Fibroblast of the aortic adventitia (primary cell): ENCODE measurements around the gene COMTD1. TPM values are rescaled to one million over a fixed set of nuclear protein-coding genes. Genes with fewer than 3 reads are reported as not detected.

ENCODE experiments used
- DNase-seq: peaks from one replicate; pipeline ENCODE4 v3.0.0-alpha.2; 2010; ENCODE audit warnings: low read depth
- H3K4me3 ChIP-seq: 2 replicates; pipeline ENCODE4 v1.5.1; 2011; ENCODE audit warnings: low read depth, mild to moderate bottlenecking, control low read depth, low read length, moderate library complexity
- total RNA-seq: library from RNA; depleted of rRNA; stranded (reverse); fragments of >200 nt; gene quantifications from 2 replicates; pipeline ENCODE4 v1.2.3, GENCODE V29; 2012; ENCODE audit warnings: low replicate concordance
- TF ChIP-seq, protein P1 (sequence below): IDR thresholded peaks from 2 replicates; pipeline ENCODE4 v1.5.1; 2011; ENCODE audit warnings: mild to moderate bottlenecking, low read length, control low read depth, inconsistent platforms; ENCODE audit not compliant: insufficient read depth

The COMTD1 gene
- total RNA-seq, 1 donor = 7.0 TPM

DNA sequence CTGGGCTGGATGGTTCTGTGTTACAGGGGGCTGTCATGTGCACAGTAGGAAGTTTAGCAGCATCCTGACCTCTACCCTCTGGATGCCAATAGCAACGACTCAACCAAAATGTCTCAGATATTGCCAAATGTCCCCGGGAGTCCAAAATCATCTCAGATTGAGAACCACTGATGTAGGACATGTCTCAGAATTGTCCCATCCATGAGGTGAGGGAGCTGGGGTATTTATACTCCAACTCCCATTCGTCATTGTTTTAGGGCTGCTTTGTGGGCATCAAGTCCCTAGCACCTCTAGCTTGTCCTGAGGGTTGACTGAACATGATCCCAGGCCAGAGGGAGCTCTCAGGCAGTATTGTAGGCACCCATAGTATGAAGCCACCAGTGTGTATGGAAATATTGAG lies 25.2 kb upstream of the COMTD1 start:
- H3K4me3 ChIP-seq = no peak overlapping the region
- TF ChIP-seq, protein P1, sequence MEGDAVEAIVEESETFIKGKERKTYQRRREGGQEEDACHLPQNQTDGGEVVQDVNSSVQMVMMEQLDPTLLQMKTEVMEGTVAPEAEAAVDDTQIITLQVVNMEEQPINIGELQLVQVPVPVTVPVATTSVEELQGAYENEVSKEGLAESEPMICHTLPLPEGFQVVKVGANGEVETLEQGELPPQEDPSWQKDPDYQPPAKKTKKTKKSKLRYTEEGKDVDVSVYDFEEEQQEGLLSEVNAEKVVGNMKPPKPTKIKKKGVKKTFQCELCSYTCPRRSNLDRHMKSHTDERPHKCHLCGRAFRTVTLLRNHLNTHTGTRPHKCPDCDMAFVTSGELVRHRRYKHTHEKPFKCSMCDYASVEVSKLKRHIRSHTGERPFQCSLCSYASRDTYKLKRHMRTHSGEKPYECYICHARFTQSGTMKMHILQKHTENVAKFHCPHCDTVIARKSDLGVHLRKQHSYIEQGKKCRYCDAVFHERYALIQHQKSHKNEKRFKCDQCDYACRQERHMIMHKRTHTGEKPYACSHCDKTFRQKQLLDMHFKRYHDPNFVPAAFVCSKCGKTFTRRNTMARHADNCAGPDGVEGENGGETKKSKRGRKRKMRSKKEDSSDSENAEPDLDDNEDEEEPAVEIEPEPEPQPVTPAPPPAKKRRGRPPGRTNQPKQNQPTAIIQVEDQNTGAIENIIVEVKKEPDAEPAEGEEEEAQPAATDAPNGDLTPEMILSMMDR = no peak
- no peak for DNase-seq

DNA sequence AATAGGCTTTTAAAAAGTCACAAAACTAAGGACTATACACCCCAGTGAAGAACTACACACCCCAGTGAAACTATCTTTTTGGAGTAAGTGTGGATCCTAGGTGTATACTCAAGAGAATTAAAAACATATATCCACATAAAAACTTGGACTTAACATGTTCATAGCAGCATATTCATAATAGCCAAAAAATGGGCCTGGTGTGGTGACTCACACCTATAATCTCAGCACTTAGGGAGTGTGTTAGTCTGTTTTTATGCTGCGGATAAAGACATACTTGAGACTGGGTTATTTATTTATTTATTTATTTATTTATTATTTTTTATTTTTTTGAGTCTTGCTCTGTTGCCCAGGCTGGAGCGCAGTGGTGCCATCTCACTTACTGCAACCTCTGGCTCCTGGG lies 19.0 kb upstream of the COMTD1 start:
- no peak for DNase-seq
- TF ChIP-seq, protein P1 = no peak
- H3K4me3 ChIP-seq = no peak overlapping the region

DNA sequence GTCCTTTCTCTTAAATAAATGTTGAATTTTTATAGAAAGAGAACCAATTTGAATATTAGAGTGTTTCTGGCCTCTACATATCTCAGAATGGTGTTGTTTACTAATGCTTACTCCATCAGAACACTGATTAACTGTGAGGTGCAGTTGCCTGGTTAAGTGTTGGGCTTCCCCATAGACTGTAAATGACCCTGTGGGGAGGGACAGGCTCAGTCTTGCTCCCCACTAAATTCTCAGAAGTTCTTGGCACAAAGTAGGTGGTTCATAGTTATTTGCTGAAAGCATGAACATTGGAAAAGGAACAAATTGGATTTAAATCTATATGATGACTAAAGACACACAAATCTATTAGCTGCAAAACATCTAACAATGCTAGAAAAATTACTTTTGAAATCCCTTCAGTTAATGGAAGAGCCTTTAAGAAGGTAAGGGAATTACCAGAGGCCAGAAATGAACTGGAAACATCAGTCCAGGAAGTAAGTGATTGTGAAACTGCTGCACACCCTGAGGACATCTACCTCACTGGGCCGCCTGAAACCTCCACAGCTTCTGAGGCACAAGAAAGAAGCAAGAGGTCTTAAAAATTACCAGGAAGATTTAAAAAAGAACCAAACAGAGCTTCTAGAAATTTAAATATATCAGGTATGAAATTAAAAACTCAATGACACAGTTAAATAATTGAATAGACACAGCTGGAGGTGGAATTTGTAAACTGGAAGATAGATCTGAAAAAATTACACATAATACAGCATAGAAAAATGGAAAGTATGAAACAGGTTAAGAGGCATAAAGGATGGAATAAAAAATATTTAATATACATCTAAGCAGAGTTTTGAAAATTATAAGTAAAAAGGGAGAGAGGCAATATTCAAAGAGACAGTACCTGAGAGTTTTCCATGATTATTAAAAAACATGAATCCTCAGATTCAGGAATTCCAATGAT lies 17.8 kb upstream of the COMTD1 start:
- H3K4me3 ChIP-seq = no peak overlapping the region
- DNase-seq = no peak
- TF ChIP-seq, protein P1 = no peak

DNA sequence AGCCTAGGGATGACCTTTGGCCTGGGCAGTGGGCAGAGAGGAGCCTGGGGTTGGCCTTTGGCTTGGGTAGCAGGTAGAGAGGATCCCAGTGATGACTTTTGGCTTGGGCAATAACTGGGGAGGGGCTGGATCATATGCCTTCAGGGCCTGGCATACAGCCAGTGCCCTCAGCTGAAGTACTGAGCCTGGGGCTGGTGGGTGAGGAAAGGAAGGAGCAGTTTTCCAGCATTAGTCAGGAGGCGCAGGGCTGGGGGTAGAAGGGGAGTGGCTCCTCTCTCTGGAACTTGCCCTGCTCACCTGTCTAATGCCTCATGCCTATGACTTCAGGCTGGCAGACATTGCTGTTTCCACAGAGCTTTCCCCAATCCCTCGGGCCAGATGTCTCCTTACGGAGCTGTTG lies 15.2 kb upstream of the COMTD1 start:
- H3K4me3 ChIP-seq = no peak overlapping the region
- TF ChIP-seq, protein P1 = no peak
- DNase-seq = no peak

DNA sequence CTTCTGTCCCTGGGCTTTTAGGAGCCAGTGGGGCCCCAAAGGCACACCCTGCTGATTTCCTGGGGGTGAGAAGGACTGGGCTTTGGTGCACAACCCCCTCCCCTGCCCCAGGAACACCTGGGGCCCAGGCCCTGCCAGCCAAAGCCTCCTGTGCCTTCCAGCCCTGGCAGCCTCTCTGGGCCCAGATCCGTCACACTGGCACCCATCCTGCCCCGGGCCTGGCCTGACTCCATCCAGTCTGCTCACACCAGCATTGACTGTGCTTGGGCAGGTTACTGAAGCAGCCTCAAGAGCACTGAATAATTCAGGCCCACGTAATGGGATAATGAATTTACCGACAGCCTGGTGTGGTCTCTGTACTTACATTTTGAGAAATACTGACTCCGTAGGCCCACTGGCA lies 12.0 kb upstream of the COMTD1 start:
- TF ChIP-seq, protein P1 = no peak
- no peak overlapping the region for H3K4me3 ChIP-seq
- no peak for DNase-seq

DNA sequence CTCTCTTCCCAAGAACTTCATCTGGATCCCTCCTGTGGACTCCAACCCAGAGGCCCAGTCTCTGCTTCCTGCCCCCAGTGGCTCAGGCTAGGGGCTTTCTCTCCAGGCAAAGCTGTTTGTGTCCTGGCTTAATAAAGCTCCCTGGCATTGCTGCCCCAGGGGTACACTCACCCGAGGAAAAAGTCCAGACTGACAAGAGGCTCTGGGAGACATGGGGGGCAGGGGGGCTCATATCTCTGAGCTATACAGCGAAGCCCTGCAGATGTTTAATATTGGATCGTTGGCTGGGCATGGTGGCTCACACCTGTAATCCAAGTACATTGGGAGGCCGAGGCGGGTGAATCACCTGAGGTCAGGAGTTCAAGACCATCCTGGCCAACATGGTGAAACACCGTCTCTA lies 10.7 kb upstream of the COMTD1 start:
- no peak overlapping the region for H3K4me3 ChIP-seq
- TF ChIP-seq, protein P1 = no peak
- DNase-seq = no peak
